Caco-2 (cell line): ENCODE results near the gene ADH6. TPM values are rescaled to one million over a fixed set of nuclear protein-coding genes. Genes with fewer than 3 reads are reported as not detected.
"Not testable (repeated sequence)": the region's sequence is repeated elsewhere in the genome, so short reads cannot be mapped to it uniquely, and the experiment has no call there.

Experiments
- BruUV-seq: library from RNA; stranded (reverse); fragments of 400-500 nt; replicated peaks from 2 replicates; lab custom pipeline; 2021; lab: Mats Ljungman, UMichigan
- CTCF ChIA-PET: fragments of 300-600 bp; sonication (Branson Sonifier 250); formaldehyde crosslinking; loops from one replicate; lab custom pipeline; 2022; ENCODE audit warnings: antibody characterized with exemption; lab: Charles Lee
- POLR2A ChIA-PET: fragments of 300-600 bp; sonication (Branson Sonifier 250); formaldehyde crosslinking; loops from one replicate; lab custom pipeline; 2022; ENCODE audit warnings: antibody characterized with exemption; lab: Charles Lee
- DNase-seq, 2 experiments: peaks; one replicate each; pipeline versions ENCODE4 v3.0.0 to v3.0.0-alpha.2; 2020 to 2022
- H3K27me3 ChIP-seq: replicated peaks from 2 replicates; pipeline ENCODE4 v1.6.0; 2011; ENCODE audit warnings: low read length; ENCODE audit not compliant: control insufficient read depth, insufficient read depth
- H3K36me3 ChIP-seq: 2 replicates; pipeline ENCODE4 v1.5.1; 2011; ENCODE audit warnings: low read length; ENCODE audit not compliant: control insufficient read depth, insufficient read depth
- H3K4me1 ChIP-seq: fragments of 250-450 bp; sonication (Bioruptor Pico); 2 replicates; pipeline ENCODE4 v1.5.1; 2020; ENCODE audit warnings: mild to moderate bottlenecking
- H3K4me3 ChIP-seq: 2 replicates; pipeline ENCODE4 v1.5.1; 2011; ENCODE audit warnings: low read depth, mild to moderate bottlenecking, control low read depth, low read length
- H3K9me3 ChIP-seq: fragments of 250-450 bp; sonication (Bioruptor Pico); 2 replicates; pipeline ENCODE4 v1.5.1; 2020; ENCODE audit warnings: mild to moderate bottlenecking, moderate library complexity
- H3K27ac Mint-ChIP-seq: one replicate; pipeline ENCODE4 v1.8.0; 2022; ENCODE audit warnings: mixed read lengths; ENCODE audit not compliant: unreplicated experiment
- H3K27me3 Mint-ChIP-seq: one replicate; pipeline ENCODE4 v1.8.0; 2022; ENCODE audit warnings: mixed read lengths; ENCODE audit not compliant: insufficient read depth, unreplicated experiment
- H3K36me3 Mint-ChIP-seq: one replicate; pipeline ENCODE4 v1.8.0; 2022; ENCODE audit warnings: mild to moderate bottlenecking, mixed read lengths; ENCODE audit not compliant: insufficient read depth, unreplicated experiment
- H3K4me1 Mint-ChIP-seq: one replicate; pipeline ENCODE4 v1.8.0; 2022; ENCODE audit warnings: low read depth, mixed read lengths; ENCODE audit not compliant: unreplicated experiment
- H3K4me3 Mint-ChIP-seq: one replicate; pipeline ENCODE4 v1.8.0; 2022; ENCODE audit warnings: mild to moderate bottlenecking, moderate library complexity, mixed read lengths; ENCODE audit not compliant: unreplicated experiment
- H3K9me3 Mint-ChIP-seq: one replicate; pipeline ENCODE4 v1.8.0; 2022; ENCODE audit warnings: mixed read lengths; ENCODE audit not compliant: unreplicated experiment
- CTCF ChIP-seq, 2 experiments: fragments of 200-600 bp in 1 of 2; IDR thresholded peaks; 1 replicate in 1 of 2; 2 replicates in 1 of 2; pipeline versions ENCODE4 v1.5.1 to v1.8.0; 2011 to 2022; ENCODE audit warnings: antibody characterized with exemption in 1 of 2, control low read depth in 1 of 2, inconsistent platforms in 1 of 2, low read depth in 1 of 2, low read length in 1 of 2, mild to moderate bottlenecking in 1 of 2, moderate library complexity in 1 of 2; ENCODE audit not compliant: insufficient read depth in 1 of 2, severe bottlenecking in 1 of 2, unreplicated experiment in 1 of 2
- intact Hi-C: fragments of 100-400 bp; cut with micrococcal nuclease; formaldehyde crosslinking; loops from one replicate; pipeline ENCODE4 v1.10.0; 2022; ENCODE audit not compliant: unreplicated experiment
- total RNA-seq: library from RNA; stranded (reverse); gene quantifications from 2 replicates; pipeline ENCODE4 v1.2.3, GENCODE V29; 2022

ADH6 gene
- total RNA-seq, 1 experiment from 2014 or later, result 9.1 TPM

GRCh38 chr4:99248714-99249113, 29.7 kb upstream of the ADH6 start:
- Mint-ChIP-seq H3K27me3 (no peaks in the 10 kb centered on the region), H3K4me3 (no peak overlapping the region), H3K36me3 (no peaks in the 10 kb centered on the region), H3K27ac (no peak overlapping the region), H3K4me1 (no peaks in the 10 kb centered on the region), H3K9me3 (peaks cover 29% of the 10 kb centered on the region)
- Histone ChIP-seq H3K4me3 (no peak overlapping the region), H3K27me3 (no peaks in the 10 kb centered on the region), H3K4me1 (no peaks in the 10 kb centered on the region), H3K36me3 (no peaks in the 10 kb centered on the region; the same call in 1 of the 2 replicates), H3K9me3 (0 out of 2 replicates have a peak, but pooled peaks cover 2% of the 10 kb centered on the region)
- DNase-seq, result no peak
- intact Hi-C loops, result no loop called here
- ChIA-PET POLR2A (no interaction called here), CTCF (no interaction called here)
- BruUV-seq, result no TSS peak
- no peak for TF ChIP-seq CTCF (IDR thresholded peaks at IDR 0.05; ENCODE audit: insufficient read depth in 1 of 2, low read depth in 1 of 2, low read length in 1 of 2, severe bottlenecking in 1 of 2, unreplicated experiment in 1 of 2)

DNA sequence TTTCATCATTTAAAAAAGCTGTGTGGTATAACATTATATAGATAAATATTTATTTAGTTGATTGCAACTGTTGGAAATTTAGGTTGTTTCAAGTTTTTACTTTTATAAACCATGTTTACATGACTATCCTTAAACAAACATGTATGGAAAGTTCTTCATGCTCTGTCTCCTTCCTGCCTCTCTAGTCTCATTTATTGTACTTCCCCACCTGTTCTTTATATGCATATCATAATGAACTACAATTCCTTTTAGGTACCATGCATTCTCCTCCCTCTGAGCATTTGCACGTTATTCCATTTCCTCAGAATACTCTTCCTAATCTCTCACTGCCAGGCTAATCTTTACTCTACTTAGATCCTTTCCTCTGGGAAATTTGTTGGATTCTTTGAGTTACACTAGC, 16.9 kb upstream of the ADH6 start:
- peaks cover 34% of the 10 kb centered on the region for H3K9me3 Mint-ChIP-seq
- ChIA-PET CTCF (no interaction called here), POLR2A (no interaction called here)
- H3K4me3 Mint-ChIP-seq, result no peak overlapping the region
- H3K4me1 ChIP-seq, result no peaks in the 10 kb centered on the region
- no peaks in the 10 kb centered on the region for H3K36me3 Mint-ChIP-seq
- no peak for DNase-seq
- H3K4me3 ChIP-seq, result no peak overlapping the region
- H3K4me1 Mint-ChIP-seq, result peaks cover 11% of the 10 kb centered on the region
- no peak overlapping the region for H3K27ac Mint-ChIP-seq
- H3K27me3 ChIP-seq, result no peaks in the 10 kb centered on the region
- H3K9me3 ChIP-seq, result no peaks in the 10 kb centered on the region
- no peaks in the 10 kb centered on the region for H3K36me3 ChIP-seq
- no peaks in the 10 kb centered on the region for H3K27me3 Mint-ChIP-seq
- TF ChIP-seq CTCF (IDR thresholded peaks at IDR 0.05; ENCODE audit: insufficient read depth in 1 of 2, low read depth in 1 of 2, low read length in 1 of 2, severe bottlenecking in 1 of 2, unreplicated experiment in 1 of 2), result no peak
- intact Hi-C loops, result no loop called here
- no TSS peak for BruUV-seq

GRCh38 chr4:99234331-99235010, 15.4 kb upstream of the ADH6 start:
- intact Hi-C loops, result no loop called here
- H3K36me3 ChIP-seq, result no peaks in the 10 kb centered on the region
- Mint-ChIP-seq H3K36me3 (no peaks in the 10 kb centered on the region), H3K4me1 (peaks cover 17% of the 10 kb centered on the region), H3K9me3 (peaks cover 40% of the 10 kb centered on the region), H3K27ac (no peak overlapping the region), H3K4me3 (no peak overlapping the region), H3K27me3 (no peaks in the 10 kb centered on the region)
- BruUV-seq, result no TSS peak
- H3K4me3 ChIP-seq, result no peak overlapping the region
- no peak for DNase-seq
- CTCF ChIA-PET, result no interaction called here
- H3K4me1 ChIP-seq, result no peaks in the 10 kb centered on the region
- H3K27me3 ChIP-seq, result no peaks in the 10 kb centered on the region
- POLR2A ChIA-PET, result no interaction called here
- no peak for TF ChIP-seq CTCF (IDR thresholded peaks at IDR 0.05; ENCODE audit: insufficient read depth in 1 of 2, low read depth in 1 of 2, low read length in 1 of 2, severe bottlenecking in 1 of 2, unreplicated experiment in 1 of 2)
- no peaks in the 10 kb centered on the region for H3K9me3 ChIP-seq

DNA sequence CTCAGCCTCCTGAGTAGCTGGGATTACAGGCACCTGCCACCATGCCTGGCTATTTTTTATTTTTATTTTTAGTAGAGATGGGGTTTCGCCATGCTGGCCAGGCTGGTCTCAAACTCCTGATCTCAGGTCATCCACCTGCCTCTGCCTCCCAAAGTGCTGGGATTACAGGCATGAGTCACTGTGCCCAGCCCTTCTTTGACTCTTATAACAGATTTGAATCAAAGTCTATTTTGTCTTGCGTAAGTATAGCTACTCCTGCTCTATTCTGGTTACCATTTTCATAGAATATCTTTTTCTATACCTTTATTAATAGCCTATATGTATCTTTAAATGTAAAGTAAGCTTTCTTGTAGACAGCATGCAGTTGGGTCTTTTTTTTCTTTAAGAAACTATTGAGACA, 14.4 kb upstream of the ADH6 start:
- H3K27me3 Mint-ChIP-seq, H3K4me3 Mint-ChIP-seq, H3K4me3 ChIP-seq, H3K27ac Mint-ChIP-seq, H3K36me3 Mint-ChIP-seq, intact Hi-C loops, H3K27me3 ChIP-seq, H3K36me3 ChIP-seq, DNase-seq, BruUV-seq, POLR2A ChIA-PET, H3K4me1 ChIP-seq, CTCF ChIA-PET, H3K9me3 ChIP-seq: not testable (repeated sequence)
- H3K9me3 Mint-ChIP-seq, result peaks cover 38% of the 10 kb centered on the region
- peaks cover 17% of the 10 kb centered on the region for H3K4me1 Mint-ChIP-seq

GRCh38 chr4:99228706-99229105, 9.7 kb upstream of the ADH6 start:
- H3K4me1 ChIP-seq, DNase-seq, H3K4me3 Mint-ChIP-seq, H3K4me3 ChIP-seq, BruUV-seq, H3K27me3 ChIP-seq, H3K9me3 ChIP-seq, H3K27ac Mint-ChIP-seq, H3K27me3 Mint-ChIP-seq, H3K36me3 Mint-ChIP-seq, H3K4me1 Mint-ChIP-seq, H3K36me3 ChIP-seq, CTCF ChIA-PET, POLR2A ChIA-PET, intact Hi-C loops: not testable (repeated sequence)
- H3K9me3 Mint-ChIP-seq, result peaks cover 18% of the 10 kb centered on the region
